Stimulated activated memory B cell treated with anti-CD40 and anti-IgM and Interleukin-4, amounts not matched to agents 10 μg/mL and 1 μg/mL and 100 μg/mL, for 72 hours (primary cell): ENCODE data around the gene TTN.
A peak's percentile ranks its signal among the peaks of the same experiment; 100 is the strongest.

Experiments used
- ATAC-seq: fragments of 150-1000 bp; cut with Tn5 transposase; 2 replicates; pipeline ENCODE4 v1.10.0; 2021
- H3K27ac Mint-ChIP-seq: one replicate; pipeline ENCODE4 v1.8.0; 2022; ENCODE audit warnings: mild to moderate bottlenecking, mixed read lengths
- H3K27me3 Mint-ChIP-seq: one replicate; pipeline ENCODE4 v1.8.0; 2022; ENCODE audit warnings: mixed read lengths
- H3K36me3 Mint-ChIP-seq: one replicate; pipeline ENCODE4 v1.8.0; 2022; ENCODE audit warnings: mixed read lengths
- H3K4me1 Mint-ChIP-seq: one replicate; pipeline ENCODE4 v1.8.0; 2022; ENCODE audit warnings: mixed read lengths
- H3K4me3 Mint-ChIP-seq: one replicate; pipeline ENCODE4 v1.8.0; 2022; ENCODE audit warnings: mild to moderate bottlenecking, moderate library complexity, mixed read lengths
- H3K9me3 Mint-ChIP-seq: one replicate; pipeline ENCODE4 v1.8.0; 2022; ENCODE audit warnings: mixed read lengths

TTN gene

GRCh38 chr2:178827739-178828485 lies 20.7 kb upstream of the TTN start:
- H3K4me3 Mint-ChIP-seq, result no peak overlapping the region
- H3K27ac Mint-ChIP-seq, result no peak overlapping the region
- H3K36me3 Mint-ChIP-seq, result peaks cover 36% of the 10 kb centered on the region
- no peak for ATAC-seq
- H3K4me1 Mint-ChIP-seq, result peaks cover 6% of the 10 kb centered on the region
- H3K27me3 Mint-ChIP-seq, result no peaks in the 10 kb centered on the region
- H3K9me3 Mint-ChIP-seq, result peaks cover 4% of the 10 kb centered on the region

GRCh38 chr2:178827111-178827510 lies 19.9 kb upstream of the TTN start:
- peaks cover 34% of the 10 kb centered on the region for H3K36me3 Mint-ChIP-seq
- H3K9me3 Mint-ChIP-seq, result peaks cover 4% of the 10 kb centered on the region
- peaks cover 6% of the 10 kb centered on the region for H3K4me1 Mint-ChIP-seq
- no peak overlapping the region for H3K4me3 Mint-ChIP-seq
- no peak for ATAC-seq
- no peak overlapping the region for H3K27ac Mint-ChIP-seq
- H3K27me3 Mint-ChIP-seq, result no peaks in the 10 kb centered on the region

DNA sequence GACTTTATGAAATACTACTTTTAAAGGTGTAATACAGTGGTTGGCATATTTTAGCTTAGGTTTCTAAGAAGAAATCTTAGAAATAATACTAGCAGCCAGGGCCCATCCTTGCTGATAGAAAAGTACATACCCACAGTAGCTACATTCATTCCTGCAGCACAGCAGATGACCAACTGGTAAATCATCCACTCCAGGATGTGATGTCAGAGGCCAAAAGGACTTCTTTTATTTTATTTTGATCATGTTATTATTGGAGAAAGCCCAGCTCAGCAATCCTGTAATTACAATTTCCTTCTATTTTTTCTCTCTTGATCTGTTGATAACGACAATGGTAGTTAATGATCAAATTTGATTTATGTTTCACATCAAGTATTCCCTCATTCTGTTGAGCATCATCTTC lies 18.0 kb upstream of the TTN start:
- ATAC-seq, result no peak
- H3K27me3 Mint-ChIP-seq, result no peaks in the 10 kb centered on the region
- no peak overlapping the region for H3K27ac Mint-ChIP-seq
- peaks cover 4% of the 10 kb centered on the region for H3K9me3 Mint-ChIP-seq
- no peak overlapping the region for H3K4me3 Mint-ChIP-seq
- peaks cover 23% of the 10 kb centered on the region for H3K36me3 Mint-ChIP-seq
- H3K4me1 Mint-ChIP-seq, result peaks cover 8% of the 10 kb centered on the region

- no peak for ATAC-seq
- H3K4me3 Mint-ChIP-seq, result no peak overlapping the region
- H3K4me1 Mint-ChIP-seq, result peaks cover 9% of the 10 kb centered on the region
- peaks cover 4% of the 10 kb centered on the region for H3K9me3 Mint-ChIP-seq
- H3K27me3 Mint-ChIP-seq, result no peaks in the 10 kb centered on the region
- no peak overlapping the region for H3K27ac Mint-ChIP-seq
- peaks cover 21% of the 10 kb centered on the region for H3K36me3 Mint-ChIP-seq
Observed at GRCh38 chr2:178824181-178824580, 17.0 kb upstream of the TTN start.

- ATAC-seq, result peak; percentile 58
- H3K27me3 Mint-ChIP-seq, result no peaks in the 10 kb centered on the region
- H3K4me3 Mint-ChIP-seq, result no peak overlapping the region
- H3K4me1 Mint-ChIP-seq, result peaks cover 7% of the 10 kb centered on the region
- peaks cover 5% of the 10 kb centered on the region for H3K36me3 Mint-ChIP-seq
- no peaks in the 10 kb centered on the region for H3K9me3 Mint-ChIP-seq
- H3K27ac Mint-ChIP-seq, result peak overlapping the region; percentile 44
Observed at GRCh38 chr2:178819992-178820391, 12.8 kb upstream of the TTN start.

GRCh38 chr2:178819147-178819875 lies 12.1 kb upstream of the TTN start:
- H3K27ac Mint-ChIP-seq, result no peak overlapping the region
- no peak overlapping the region for H3K4me3 Mint-ChIP-seq
- H3K27me3 Mint-ChIP-seq, result no peaks in the 10 kb centered on the region
- no peak for ATAC-seq
- H3K4me1 Mint-ChIP-seq, result peaks cover 7% of the 10 kb centered on the region
- H3K9me3 Mint-ChIP-seq, result no peaks in the 10 kb centered on the region
- H3K36me3 Mint-ChIP-seq, result peaks cover 12% of the 10 kb centered on the region

DNA sequence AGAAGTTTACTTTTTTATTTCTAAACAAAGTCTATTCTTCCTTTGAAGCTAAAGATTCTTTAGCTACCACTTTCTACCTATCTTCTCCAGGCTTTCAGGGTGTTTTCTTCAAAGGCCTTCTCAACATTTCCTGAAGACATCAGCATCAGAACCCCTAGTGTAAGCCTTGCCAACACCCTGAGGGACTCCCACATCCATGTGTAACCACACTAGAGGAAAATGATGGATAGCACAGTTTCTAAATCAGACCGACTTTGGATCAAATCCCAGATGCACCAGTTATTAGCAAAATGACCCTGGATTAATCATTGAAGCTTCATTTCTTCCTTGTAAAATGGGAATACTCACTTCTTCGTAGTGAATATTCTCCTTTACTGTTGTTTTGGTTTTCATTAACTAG lies 4.7 kb upstream of the TTN start:
- Mint-ChIP-seq H3K36me3 (peaks cover 39% of the 10 kb centered on the region), H3K27ac (no peak overlapping the region), H3K27me3 (no peaks in the 10 kb centered on the region), H3K4me1 (no peaks in the 10 kb centered on the region), H3K9me3 (no peaks in the 10 kb centered on the region), H3K4me3 (no peak overlapping the region)
- no peak for ATAC-seq

DNA sequence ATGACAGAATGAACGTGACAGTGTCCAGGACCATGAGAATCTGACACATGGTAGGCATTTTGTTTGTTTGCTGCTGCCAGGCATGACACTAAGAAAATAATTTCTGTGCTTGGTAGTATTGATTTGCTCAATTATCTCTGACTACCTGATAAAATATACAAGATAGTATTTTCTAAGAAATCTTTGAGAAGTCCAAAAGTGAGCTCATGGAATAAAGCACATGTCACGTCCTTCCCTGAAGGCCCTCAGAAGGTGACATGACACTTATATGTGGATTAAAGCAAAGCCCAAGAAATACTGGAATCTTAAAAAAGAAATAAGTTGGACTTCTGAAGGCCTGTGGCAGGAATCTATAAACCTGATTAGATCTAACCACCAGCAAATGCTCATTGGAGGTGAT lies 3.8 kb upstream of the TTN start:
- peaks cover 35% of the 10 kb centered on the region for H3K36me3 Mint-ChIP-seq
- ATAC-seq, result no peak
- no peaks in the 10 kb centered on the region for H3K4me1 Mint-ChIP-seq
- no peak overlapping the region for H3K27ac Mint-ChIP-seq
- no peaks in the 10 kb centered on the region for H3K27me3 Mint-ChIP-seq
- H3K9me3 Mint-ChIP-seq, result no peaks in the 10 kb centered on the region
- H3K4me3 Mint-ChIP-seq, result no peak overlapping the region

- no peaks in the 10 kb centered on the region for H3K9me3 Mint-ChIP-seq
- ATAC-seq, result no peak
- H3K27me3 Mint-ChIP-seq, result no peaks in the 10 kb centered on the region
- no peaks in the 10 kb centered on the region for H3K4me1 Mint-ChIP-seq
- H3K4me3 Mint-ChIP-seq, result no peak overlapping the region
- H3K27ac Mint-ChIP-seq, result no peak overlapping the region
- peaks cover 33% of the 10 kb centered on the region for H3K36me3 Mint-ChIP-seq
Observed at GRCh38 chr2:178810422-178810821, 3.2 kb upstream of the TTN start.

GRCh38 chr2:178806543-178806942 lies 680 bp downstream of the TTN start:
- H3K36me3 Mint-ChIP-seq, result peaks cover 12% of the 10 kb centered on the region
- no peaks in the 10 kb centered on the region for H3K27me3 Mint-ChIP-seq
- H3K4me3 Mint-ChIP-seq, result no peak overlapping the region
- H3K4me1 Mint-ChIP-seq, result no peaks in the 10 kb centered on the region
- no peak overlapping the region for H3K27ac Mint-ChIP-seq
- no peaks in the 10 kb centered on the region for H3K9me3 Mint-ChIP-seq
- ATAC-seq, result no peak

GRCh38 chr2:178805457-178805856 lies 1.8 kb downstream of the TTN start:
- no peaks in the 10 kb centered on the region for H3K9me3 Mint-ChIP-seq
- no peaks in the 10 kb centered on the region for H3K4me1 Mint-ChIP-seq
- H3K27ac Mint-ChIP-seq, result no peak overlapping the region
- peaks cover 19% of the 10 kb centered on the region for H3K36me3 Mint-ChIP-seq
- no peak for ATAC-seq
- H3K4me3 Mint-ChIP-seq, result no peak overlapping the region
- no peaks in the 10 kb centered on the region for H3K27me3 Mint-ChIP-seq

- H3K9me3 Mint-ChIP-seq, result no peaks in the 10 kb centered on the region
- H3K27ac Mint-ChIP-seq, result no peak overlapping the region
- H3K4me3 Mint-ChIP-seq, result no peak overlapping the region
- no peak for ATAC-seq
- H3K4me1 Mint-ChIP-seq, result no peaks in the 10 kb centered on the region
- peaks cover 19% of the 10 kb centered on the region for H3K36me3 Mint-ChIP-seq
- H3K27me3 Mint-ChIP-seq, result no peaks in the 10 kb centered on the region
Observed at GRCh38 chr2:178804791-178805190, 2.4 kb downstream of the TTN start.

GRCh38 chr2:178800510-178800909 lies 6.7 kb downstream of the TTN start:
- H3K9me3 Mint-ChIP-seq, result no peaks in the 10 kb centered on the region
- no peak overlapping the region for H3K27ac Mint-ChIP-seq
- no peak overlapping the region for H3K4me3 Mint-ChIP-seq
- ATAC-seq, result no peak
- peaks cover 31% of the 10 kb centered on the region for H3K36me3 Mint-ChIP-seq
- no peaks in the 10 kb centered on the region for H3K4me1 Mint-ChIP-seq
- H3K27me3 Mint-ChIP-seq, result no peaks in the 10 kb centered on the region

DNA sequence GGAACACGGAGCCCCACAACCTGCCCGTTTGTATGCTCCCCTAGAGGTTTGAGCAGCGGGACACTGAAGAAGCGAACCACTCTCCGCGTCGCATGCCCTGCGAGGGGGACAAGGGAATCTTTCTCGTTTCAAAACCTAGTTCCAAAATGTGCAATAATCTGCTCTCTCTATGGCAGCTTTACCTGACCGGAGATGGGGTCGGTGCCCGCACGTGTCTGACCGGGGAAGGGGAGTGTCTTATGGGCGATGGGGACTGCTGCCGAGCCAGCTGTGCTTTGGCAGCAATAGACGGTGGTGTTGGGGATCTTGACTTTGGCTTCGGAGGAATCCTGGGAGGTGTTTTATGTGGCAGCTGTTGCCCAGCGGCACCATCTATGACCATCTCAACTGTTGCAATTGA lies 7.9 kb downstream of the TTN start:
- no peak for ATAC-seq
- Mint-ChIP-seq H3K9me3 (no peaks in the 10 kb centered on the region), H3K27me3 (no peaks in the 10 kb centered on the region), H3K27ac (no peak overlapping the region), H3K4me3 (no peak overlapping the region), H3K4me1 (no peaks in the 10 kb centered on the region), H3K36me3 (peaks cover 32% of the 10 kb centered on the region)

DNA sequence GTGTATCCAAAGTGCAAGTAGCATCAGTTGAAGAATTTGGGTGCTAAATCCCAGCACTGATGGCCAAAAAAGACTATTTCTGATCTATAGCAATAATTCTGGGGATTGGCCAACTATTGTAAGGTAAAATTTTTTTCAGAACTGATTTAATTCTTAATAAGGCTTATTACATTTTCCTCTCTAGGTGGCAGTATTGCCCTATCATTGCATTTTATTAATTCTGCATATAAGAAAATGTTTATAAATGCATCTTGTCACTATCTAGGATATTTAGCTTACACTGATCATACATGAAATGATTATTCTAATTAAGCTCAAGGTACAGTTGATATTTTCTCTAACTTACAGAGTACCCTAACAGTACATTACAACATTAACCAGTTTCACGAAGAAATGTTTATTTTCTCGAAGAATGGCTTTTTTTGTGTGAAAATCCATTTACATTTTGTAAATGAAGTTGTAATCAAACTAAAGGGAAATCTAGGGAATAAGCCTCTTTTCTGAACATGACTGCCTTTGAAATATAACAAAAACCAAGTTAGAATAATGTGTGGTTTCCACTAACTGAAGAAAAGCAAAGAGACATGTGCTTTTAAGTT lies 11.0 kb downstream of the TTN start:
- ATAC-seq, result no peak
- no peaks in the 10 kb centered on the region for H3K4me1 Mint-ChIP-seq
- H3K27me3 Mint-ChIP-seq, result no peaks in the 10 kb centered on the region
- no peaks in the 10 kb centered on the region for H3K9me3 Mint-ChIP-seq
- no peak overlapping the region for H3K27ac Mint-ChIP-seq
- no peak overlapping the region for H3K4me3 Mint-ChIP-seq
- peaks cover 50% of the 10 kb centered on the region for H3K36me3 Mint-ChIP-seq

GRCh38 chr2:178787934-178788333 lies 19.3 kb downstream of the TTN start:
- ATAC-seq, result no peak
- no peak overlapping the region for H3K27ac Mint-ChIP-seq
- H3K4me1 Mint-ChIP-seq, result no peaks in the 10 kb centered on the region
- no peaks in the 10 kb centered on the region for H3K9me3 Mint-ChIP-seq
- no peak overlapping the region for H3K4me3 Mint-ChIP-seq
- H3K36me3 Mint-ChIP-seq, result peaks cover 37% of the 10 kb centered on the region
- no peaks in the 10 kb centered on the region for H3K27me3 Mint-ChIP-seq
